Stimulated activated CD4-positive, alpha-beta T cell treated with anti-CD3 and anti-CD28 coated beads, Interleukin-2, amount 100 ng/mL, for 4 hours (primary cell): ENCODE data around the gene TBC1D22B.
"Not testable (repeated sequence)": the region's sequence is repeated elsewhere in the genome, so short reads cannot be mapped to it uniquely, and the experiment has no call there.

Experiments used
- DNase-seq: peaks from one replicate; pipeline ENCODE4 v3.0.0-alpha.2; 2020; ENCODE audit warnings: low read depth

The TBC1D22B gene

DNA sequence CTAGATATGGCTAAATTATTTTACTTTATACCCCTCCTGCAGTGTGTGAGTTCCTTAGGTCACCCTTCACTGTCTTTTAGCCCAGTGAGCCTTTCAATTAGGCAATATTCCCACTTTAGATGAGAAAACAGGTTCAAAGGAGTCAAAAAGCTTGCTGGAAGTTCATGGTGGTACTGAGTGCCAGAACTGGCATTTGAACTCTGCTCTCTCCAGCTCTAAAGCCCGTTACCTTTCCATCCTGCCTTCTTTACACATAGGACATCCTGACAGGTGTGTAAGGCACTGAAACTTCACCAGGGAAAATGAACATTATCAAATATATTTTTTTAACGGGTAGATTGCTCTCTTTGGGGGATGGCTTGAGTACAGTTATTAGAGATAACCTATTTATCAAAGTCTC lies 11.5 kb downstream of the TBC1D22B start:
- no peak for DNase-seq

DNA sequence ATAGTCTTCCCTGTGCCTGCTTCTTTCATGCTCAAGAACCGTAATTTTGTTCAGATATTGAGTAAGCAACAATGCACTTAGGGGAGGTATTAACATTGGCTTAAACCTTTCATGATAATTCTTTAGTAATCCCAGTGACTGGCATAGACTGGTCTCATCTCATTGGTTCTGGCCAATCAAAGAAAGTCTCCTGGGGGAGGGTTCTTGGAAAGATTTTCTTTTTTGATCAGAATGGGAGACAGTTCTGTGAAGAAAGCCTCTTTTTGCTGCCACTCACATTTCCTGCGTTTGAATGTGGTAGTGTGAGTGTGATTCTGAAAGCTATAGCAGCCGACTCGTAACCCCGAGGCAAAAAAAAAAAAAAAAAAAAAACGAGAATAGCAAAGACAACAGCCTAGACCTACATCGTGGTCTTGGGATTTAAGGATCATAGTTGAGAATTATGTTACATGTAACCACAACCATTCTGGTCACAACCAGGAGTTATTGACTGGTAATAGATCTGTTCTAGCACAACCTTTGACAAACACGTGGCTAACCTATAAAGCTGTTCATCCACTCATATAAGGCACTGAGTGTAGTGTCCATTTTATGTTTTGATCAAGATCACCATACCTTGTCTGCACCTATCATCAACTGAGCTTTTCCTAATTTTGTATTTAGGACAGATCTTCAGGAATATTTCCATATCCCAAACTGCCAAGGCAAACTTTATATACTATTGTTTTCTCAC lies 15.4 kb downstream of the TBC1D22B start:
- no peak for DNase-seq

DNA sequence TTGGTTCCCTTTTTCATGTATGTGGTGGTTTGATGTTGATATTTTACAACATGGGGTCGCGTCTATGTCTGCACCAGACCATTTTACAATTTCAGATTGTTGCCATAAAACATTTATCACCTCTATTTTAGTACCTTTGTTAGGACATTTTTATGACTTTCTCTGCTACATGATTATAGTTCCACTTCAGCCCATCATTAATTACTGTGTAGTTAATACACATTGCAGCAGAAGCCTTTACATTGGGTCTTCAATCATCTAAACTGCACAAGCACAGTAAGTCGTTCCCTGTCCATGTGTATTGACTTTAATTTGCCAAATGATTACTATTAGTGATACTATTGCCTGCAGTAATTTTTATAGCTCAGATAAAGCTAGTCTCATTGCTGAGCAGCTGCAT lies 16.1 kb downstream of the TBC1D22B start:
- DNase-seq, result no peak

DNA sequence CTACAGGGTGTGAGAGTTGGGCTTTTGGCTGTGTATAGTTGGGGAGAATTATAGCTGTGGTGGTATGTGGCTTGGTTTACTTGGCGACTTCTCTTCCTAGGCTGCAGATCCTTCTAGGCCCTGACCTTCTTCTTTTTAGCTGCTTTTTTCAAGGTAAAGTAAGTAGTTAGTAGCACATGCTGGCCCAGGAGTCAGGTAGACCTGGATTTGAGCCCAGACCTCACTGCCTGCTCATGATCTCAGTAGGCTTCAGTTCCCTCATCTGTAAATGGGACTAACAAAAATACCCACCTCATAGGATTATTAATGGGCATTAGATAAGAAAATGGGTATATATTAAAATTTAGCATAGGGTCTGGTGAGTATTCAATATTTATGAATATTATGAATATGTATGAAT lies 17.8 kb downstream of the TBC1D22B start:
- no peak for DNase-seq

DNA sequence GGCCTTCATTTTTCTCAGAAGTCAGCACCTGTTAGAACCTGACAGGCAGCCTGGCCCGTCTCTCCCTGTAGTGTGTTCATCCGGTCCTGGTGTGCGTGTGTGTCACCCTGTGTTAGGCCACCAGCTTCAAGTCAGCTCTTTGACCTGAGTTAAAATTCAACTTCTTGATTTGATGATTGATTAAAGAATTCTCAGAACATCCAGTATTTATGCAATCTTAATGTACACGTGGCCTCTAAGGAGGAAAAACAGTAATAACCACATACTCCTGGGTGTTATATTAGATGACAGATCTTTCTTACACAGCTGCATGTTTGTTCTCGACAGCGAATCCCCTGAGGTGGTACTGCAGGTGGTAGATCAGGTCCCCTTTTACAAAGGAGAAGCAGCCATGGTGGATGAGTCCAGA lies 19.4 kb downstream of the TBC1D22B start:
- DNase-seq, result no peak

DNA sequence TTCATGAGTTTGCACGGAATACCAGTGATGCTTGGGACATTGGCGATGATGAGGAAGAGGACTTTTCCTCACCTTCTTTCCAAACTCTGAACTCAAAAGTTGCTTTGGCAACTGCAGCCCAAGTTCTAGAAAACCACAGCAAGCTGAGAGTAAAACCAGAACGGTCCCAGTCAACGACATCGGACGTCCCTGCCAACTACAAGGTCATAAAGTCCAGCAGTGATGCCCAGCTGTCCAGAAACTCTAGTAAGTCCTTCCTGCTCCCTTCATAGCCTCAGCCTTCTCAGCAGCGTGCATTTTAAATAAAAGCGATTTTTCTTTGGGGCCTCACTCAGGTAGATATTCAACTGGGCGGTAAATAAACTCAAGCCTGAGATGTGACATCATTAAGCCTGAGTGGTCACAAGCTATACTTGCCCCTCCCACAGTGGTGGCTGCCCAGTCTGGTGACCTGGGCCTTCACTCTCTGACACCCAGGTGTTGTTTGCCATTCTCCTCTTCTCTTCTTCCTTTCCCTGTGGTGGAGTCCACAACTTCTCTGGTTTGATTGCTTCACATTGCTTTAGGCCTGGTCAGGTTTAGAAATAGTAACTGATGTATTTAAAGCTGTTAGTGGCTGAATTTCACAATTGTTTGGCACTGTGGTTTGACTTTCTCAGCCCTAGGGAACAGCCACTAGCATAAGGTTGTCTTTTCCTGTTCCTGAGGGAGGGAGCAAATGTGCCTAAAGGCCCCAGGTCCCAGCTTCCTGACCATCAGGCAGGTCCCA lies 22.0 kb downstream of the TBC1D22B start:
- DNase-seq, result no peak

DNA sequence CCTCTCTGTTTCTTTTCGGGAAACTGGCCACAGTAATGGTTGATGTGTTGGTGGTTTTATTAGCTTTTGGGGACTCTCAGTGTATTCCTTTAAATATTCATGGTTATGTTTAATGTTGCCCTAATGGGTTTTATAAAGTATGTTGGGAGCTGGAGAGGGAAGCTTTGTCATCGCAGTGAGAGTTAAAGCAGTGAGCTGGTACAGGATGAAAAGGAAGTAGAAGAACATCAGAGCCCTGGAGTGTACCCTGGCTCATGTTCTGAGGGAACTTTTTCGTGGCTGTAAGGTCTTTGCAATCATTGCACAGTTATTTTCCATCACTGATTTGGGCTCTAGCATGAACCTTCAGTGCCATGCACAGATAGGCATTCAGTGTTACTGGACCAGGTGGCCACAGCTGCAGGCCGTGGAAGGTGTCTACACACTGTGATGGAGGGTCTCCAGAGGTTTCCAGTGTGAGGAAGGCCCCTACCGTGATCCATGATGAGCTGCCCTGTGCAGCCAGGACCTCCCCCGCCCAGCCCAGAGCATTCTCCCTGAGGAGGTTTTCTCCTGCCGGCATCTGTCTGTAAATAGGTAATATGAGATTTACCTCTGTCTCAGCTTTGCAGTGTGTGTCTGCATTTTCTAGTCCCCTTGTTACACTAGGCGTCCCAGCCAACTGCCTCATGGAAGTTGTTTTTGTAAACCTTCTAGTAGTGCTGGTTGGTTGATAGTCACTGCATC lies 22.8 kb downstream of the TBC1D22B start:
- no peak for DNase-seq

DNA sequence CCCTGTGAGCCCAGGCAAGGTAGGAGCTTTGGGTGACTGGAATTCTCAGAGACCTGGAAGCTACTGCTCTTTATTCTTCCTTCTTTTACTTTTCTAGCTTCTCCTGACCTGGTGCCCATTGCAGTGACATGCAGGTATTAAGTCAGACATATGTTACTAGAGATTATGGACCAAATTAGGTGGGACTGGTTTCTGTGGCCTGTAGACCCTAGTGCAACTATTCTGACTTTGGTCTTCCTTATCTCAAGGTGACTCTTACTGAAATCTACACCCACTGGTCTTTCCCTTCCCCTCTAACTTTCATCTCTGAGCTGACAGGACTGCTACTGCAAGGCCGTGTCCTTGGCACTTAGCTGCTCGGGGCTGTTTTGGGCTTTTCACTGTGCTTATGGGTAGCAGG lies 24.8 kb downstream of the TBC1D22B start:
- DNase-seq, result no peak

DNA sequence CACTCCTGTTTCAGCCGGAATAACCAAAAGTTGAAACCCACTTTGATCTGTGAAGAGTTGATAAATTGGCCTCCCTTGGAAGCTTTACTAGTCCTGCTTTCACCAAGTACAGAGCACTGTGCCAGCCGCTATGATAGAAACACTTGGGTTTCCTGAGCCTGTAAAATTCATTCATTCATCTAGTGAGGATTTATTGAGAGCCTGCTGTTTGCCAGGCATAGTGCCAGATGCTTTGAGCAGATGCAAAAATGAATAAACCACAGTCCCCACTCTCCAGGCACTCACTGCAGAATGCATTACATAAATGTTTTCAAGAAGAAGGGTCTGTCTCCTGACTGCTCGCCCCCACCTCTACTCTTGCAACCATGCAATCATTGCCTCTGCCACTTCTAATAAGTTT lies 25.7 kb downstream of the TBC1D22B start:
- no peak for DNase-seq

DNA sequence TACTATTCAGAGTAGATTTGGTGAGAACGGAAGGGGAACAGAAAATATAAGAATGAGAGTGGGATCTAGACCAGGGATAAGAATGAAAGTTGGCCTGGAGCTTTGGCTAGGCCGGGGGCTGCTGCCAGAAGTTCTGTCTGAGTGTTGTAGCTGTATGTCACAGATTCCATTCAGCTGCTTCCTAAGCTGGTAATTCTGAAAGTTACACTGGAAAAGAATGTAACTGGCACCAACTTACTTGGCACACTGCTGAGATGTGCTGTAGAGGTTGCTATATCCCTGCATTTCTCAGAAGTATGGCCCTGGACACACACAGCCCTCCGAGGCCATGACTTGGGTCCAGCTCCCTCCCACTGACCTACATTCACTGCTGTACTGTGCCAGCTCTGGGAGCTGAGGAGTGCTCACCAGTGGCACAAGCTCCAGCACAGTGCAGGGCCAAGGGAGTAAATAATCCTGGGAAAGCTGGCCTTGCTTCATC lies 26.1 kb downstream of the TBC1D22B start:
- no peak for DNase-seq

DNA sequence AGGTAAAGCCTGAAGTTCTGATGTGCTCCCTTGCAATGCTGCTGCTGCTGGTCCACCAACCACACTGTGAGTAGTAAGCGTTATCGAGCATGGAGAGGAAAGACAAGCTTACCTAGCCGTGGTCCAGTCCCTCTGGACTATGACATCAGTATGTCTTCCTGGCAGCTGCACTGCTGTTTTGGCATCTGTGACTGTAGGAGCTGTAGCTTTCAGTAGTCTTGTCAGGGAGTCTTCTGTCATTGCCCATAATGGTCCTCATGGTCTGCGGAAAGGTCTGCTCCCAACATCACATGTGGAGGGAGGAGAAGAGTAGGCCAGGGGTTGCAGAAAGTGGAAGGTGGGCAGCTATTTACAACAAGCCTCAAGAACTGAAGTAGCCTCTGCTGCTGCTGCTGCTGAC lies 27.2 kb downstream of the TBC1D22B start:
- DNase-seq, result no peak

DNA sequence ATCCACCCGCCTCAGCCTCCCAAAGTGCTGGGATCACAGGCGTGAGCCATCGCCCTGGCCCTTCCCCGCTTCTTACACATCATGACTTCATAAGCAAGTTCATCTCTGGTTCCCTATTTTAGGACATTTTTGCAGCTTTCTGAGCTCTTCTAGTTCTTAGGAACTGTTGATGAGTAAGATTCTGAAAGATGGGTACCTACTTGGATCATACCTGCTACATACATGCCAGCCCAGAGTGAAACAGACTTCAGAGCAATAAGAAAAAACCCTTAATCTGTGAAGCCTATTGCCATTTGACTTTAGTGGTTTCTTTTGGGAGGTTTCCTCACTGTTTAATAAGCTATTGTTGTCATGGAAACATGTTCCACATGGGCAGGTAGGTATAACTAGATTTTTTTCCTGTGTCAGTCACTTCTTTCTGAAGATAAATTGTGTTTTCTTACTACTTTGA lies 28.3 kb downstream of the TBC1D22B start:
- no peak for DNase-seq

DNA sequence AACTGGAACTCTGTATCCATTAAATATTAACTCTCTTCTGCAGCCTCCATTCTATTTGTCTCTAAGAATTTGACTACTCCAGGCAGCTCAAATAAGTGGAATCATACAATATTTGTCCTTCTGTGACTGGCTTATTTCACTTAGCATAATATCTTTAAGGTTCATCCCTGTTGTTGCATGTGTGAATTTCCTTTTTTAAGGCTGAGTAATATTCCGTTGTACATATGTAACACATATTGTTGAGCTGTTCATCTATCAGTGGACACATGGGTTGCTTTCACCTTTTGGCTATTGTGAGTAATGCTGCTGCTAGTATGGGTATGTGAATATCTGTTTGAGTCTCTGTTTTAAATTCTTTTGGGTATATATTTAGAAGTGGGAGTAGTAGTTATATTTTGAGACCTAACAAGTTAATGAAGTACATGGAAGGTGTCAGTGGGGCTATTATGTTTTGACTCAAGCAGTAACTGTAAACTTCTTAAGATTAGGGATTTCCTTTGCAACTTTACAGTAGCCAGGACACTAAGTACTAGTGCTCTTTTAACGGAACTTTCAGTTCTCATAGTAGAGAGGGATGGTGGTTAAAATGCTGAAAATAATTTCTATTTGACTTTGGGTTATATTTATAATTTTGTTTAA lies 30.1 kb downstream of the TBC1D22B start:
- DNase-seq, result no peak

DNA sequence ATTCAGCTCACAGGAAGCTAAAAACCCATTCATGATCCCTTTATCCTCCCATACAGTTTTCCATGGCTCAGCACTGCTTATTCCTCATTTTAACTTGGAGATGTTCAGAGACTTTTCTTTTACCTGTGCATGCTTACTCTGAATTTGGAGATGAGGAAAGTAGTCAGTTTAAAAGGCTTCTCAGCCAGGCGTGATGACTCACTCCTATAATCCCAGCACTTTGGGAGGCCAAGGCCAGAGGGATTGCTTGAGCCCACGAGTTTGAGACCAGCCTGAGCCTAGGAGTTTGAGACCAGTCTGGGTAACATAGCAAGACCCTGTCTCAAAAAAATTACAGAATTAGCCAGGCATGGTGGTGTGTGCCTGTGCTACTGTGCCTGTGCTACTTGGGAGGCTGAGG lies 30.7 kb downstream of the TBC1D22B start:
- DNase-seq, result no peak

DNA sequence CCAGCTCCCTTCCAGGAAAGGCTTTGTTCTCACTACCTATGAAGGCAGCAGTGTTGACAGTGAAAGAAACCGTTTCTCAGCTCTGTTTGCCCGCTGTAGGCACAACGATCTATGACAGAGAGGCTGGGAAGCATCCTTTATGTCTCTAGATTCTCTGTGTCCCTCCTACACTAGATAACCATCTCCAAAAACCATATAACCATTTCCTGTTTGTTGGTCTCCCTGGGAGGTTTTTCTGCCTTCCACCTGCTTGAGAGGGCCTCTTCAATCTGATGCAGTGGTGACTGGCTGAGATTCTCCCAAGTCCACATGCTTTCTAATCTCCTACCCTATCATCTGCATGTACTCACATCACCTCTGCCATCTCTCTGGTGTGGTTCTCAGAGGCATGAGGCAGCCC lies 32.4 kb downstream of the TBC1D22B start:
- DNase-seq, result no peak

DNA sequence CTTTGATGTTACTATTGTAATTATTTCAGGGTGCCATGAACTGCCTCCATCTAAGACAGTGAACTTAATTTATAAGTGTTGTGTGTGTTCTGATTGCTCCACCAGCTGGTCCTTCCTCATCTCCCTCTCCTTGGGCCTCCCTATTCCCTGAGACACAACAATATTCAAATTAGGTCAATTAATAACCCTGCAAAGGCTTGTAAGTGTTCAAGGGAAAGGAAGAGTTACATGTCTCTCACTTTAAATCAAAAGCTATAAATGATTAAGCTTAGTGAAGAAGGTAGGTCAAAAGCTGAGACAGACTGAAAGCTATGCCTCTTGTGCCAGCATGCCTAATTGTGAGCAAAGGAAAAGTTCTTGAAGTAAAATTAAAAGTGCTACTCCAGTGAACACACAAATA lies 35.9 kb downstream of the TBC1D22B start:
- DNase-seq, result no peak

DNA sequence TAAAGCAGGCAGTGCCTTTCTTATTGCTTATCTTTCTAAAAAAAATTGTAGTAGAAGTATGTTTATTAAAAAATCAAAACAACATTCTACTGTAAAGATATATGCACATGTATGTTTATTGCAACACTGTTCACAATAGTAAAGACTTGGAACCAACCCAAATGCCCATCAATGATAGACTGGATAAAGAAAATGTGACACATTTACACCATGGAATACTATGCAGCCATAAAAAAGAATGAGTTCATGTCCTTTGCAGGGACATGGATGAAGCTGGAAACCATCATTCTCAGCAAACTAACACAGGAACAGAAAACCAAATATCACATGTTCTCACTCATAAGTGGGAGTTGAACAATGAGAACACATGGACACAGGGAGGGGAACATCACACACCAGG lies 40.1 kb downstream of the TBC1D22B start:
- DNase-seq, result not testable (repeated sequence)

DNA sequence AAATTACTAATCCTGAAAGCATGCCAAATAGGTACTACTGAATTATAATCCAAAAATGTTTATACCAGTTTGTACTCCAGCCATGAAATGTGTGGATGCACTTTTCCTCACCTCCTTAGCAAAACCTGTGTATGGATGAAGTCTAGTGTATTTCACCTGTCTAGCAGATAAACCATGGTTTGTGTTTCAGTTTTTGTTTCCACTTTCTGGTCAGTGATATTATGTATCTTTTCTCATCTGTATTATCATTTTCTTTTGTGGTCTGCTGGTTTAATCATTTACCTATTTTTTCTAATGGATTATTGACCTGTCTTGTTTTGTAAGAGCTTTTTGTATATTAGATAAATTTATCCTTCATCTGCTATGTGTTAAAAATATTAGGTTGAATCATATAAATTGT lies 41.4 kb downstream of the TBC1D22B start:
- no peak for DNase-seq

DNA sequence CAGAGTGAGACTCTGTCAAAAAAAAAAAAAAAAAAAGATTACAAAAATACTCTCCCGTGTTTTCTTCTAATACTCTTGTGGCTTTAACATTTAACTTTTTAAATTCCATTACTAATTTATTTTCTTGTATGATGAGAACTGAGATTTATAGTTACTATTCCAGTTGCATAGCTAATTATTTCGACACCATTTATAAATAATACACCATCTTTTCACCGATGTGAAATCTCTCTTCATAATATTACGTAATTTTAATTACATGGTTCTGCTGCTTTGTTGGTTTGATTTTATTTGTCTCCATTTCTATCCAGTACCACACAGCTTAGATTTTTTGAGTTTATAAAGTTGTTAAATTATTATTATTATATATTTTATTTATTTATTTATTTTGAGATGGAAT lies 42.4 kb downstream of the TBC1D22B start:
- DNase-seq, result no peak

DNA sequence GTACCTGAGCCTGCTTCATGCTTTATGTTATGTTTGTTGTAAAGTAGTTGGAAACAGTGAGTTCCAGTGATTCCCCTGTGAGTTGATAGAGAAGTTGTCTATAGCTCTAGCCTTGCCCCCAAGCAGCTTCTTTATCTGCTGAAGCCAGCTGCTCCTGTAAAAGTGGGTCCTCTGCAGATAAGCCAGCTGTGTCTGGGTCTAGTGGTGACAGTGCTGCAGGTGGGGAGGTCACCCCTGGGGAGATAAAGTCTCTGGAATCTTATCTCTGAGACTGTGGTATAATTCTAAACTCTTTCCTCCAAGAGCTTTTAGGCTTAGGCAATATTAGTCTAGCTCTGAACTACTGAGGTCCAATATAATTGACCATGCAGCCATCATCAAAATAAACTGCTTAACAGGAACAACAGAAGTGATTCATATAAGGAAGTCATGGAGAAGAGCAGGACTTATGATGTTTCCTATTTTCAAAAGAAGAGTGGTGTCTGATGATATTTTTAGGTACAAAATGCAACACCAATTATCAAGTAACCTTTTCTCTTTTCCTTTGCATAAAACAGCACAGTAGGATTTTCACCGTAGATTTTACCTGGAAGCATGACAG lies 44.6 kb downstream of the TBC1D22B start:
- DNase-seq, result no peak

DNA sequence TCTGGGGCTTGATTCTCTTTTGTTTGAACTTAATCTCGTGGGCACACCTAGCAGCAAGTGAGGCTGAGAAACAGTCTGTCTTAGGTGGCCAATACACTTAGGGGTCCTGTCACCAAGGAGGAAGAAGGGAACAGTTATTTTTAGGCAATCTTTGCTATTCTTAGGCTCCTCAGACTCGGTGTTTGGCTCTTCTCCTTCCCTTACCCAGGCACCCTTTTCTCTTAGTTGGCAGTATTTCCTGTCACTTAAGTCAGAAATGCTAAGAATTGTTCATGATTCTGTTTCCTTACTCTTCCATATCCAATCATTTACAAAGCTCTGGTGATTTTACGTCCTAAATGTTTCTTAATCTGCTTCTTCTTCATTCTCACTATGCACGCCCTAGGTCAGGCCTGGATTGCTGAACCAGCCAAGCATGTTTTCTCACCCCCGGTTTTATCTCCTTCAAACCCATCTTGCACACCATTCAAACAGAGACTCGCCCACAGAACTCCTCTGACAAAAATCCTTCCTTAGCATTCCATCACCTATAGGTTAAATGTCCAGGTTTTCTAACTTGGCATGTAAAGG lies 45.6 kb downstream of the TBC1D22B start:
- DNase-seq, result no peak
